ENCODE data around the gene NFIX.

DNA sequence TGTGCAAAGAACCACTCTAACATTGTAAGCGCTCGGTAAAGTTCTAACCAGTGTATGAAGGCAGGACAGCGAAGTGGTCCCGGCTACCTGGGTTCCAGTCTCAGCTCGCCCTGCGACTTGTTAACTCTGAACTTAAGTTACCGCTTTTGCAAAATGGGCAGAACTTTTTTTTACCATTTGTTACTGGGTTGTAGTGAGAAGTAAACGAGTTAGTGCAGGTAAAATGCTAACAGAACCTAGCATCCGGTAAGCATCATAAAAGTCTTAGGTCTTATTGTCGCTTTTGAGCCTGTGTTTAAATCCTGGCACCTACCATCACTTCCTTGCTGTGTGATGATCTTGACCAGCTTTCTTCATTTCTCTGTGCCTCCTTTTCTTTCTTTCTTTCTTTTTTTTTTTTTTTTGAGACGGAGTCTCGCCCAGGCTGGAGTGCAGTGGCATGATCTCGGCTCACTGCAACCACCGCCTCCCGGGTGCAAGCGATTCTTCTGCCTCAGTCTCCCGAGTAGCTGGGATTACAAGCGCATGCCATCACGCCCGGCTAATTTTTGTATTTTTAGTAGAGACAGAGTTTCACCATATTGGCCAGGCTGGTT, 122.0 kb downstream of the NFIX start:
- TF ChIP-seq, protein P1, sequence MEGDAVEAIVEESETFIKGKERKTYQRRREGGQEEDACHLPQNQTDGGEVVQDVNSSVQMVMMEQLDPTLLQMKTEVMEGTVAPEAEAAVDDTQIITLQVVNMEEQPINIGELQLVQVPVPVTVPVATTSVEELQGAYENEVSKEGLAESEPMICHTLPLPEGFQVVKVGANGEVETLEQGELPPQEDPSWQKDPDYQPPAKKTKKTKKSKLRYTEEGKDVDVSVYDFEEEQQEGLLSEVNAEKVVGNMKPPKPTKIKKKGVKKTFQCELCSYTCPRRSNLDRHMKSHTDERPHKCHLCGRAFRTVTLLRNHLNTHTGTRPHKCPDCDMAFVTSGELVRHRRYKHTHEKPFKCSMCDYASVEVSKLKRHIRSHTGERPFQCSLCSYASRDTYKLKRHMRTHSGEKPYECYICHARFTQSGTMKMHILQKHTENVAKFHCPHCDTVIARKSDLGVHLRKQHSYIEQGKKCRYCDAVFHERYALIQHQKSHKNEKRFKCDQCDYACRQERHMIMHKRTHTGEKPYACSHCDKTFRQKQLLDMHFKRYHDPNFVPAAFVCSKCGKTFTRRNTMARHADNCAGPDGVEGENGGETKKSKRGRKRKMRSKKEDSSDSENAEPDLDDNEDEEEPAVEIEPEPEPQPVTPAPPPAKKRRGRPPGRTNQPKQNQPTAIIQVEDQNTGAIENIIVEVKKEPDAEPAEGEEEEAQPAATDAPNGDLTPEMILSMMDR (IDR thresholded peaks at IDR 0.05) = no peak
- no peak for TF ChIP-seq POLR2A (IDR thresholded peaks at IDR 0.05)
